SK-N-SH (cell line): ENCODE measurements around the gene TMCC2. TPM values are rescaled to one million over a fixed set of nuclear protein-coding genes. Genes with fewer than 3 reads are reported as not detected.

ENCODE experiments used
- EP300 ChIP-seq, 2 experiments: IDR thresholded peaks; 2 replicates each; pipeline versions ENCODE4 v1.4.0 to v1.6.1; 2012; ENCODE audit warnings: borderline replicate concordance in 1 of 2, low read depth in 1 of 2, low read length in 1 of 2
- EZH2phosphoT487 ChIP-seq: fragments of 200-600 bp; sonication (generic); IDR thresholded peaks from 2 replicates; pipeline ENCODE4 v1.6.1; 2017; ENCODE audit warnings: low read depth, mixed run types, mild to moderate bottlenecking, antibody characterized with exemption, moderate library complexity, borderline replicate concordance
- FOXJ3 ChIP-seq: sonication (generic); formaldehyde crosslinking; IDR thresholded peaks from 2 replicates; pipeline ENCODE4 v1.5.1; 2020; ENCODE audit warnings: mild to moderate bottlenecking, missing genetic modification reagents
- JUND ChIP-seq: IDR thresholded peaks from 2 replicates; pipeline ENCODE4 v1.4.0; 2012
- NFIC ChIP-seq: IDR thresholded peaks from 2 replicates; pipeline ENCODE4 v1.4.0; 2012; ENCODE audit warnings: borderline replicate concordance
- RCOR1 ChIP-seq: fragments of 150-350 bp; IDR thresholded peaks from 2 replicates; pipeline ENCODE4 v1.6.1; 2017; ENCODE audit warnings: antibody characterized with exemption, low read length
- RXRA ChIP-seq: IDR thresholded peaks from 2 replicates; pipeline ENCODE4 v1.4.0; 2012; ENCODE audit warnings: low read depth, mild to moderate bottlenecking, borderline replicate concordance
- YY1 ChIP-seq: IDR thresholded peaks from 2 replicates; pipeline ENCODE4 v1.4.0; 2012; ENCODE audit warnings: low read depth, mild to moderate bottlenecking
- polyA plus RNA-seq, 3 experiments: library from polyadenylated mRNA; depleted of rRNA; stranded (reverse); fragments of >200 nt; gene quantifications; 2 replicates each; pipeline ENCODE4 v1.2.3, GENCODE V29; 2012
- TF ChIP-seq, protein P1 (sequence below): IDR thresholded peaks from 2 replicates; pipeline ENCODE4 v1.6.1; 2012; ENCODE audit warnings: mild to moderate bottlenecking, low read depth, low read length, moderate library complexity
- TF ChIP-seq, protein P2 (sequence below): fragments of 150-350 bp; IDR thresholded peaks from 2 replicates; pipeline ENCODE4 v1.6.1; 2016; ENCODE audit warnings: mild to moderate bottlenecking, low read depth, low read length
- TF ChIP-seq, protein P3 (sequence below): fragments of 150-350 bp; IDR thresholded peaks from 2 replicates; pipeline ENCODE4 v1.6.1; 2017; ENCODE audit warnings: antibody characterized with exemption, low read length, low read depth, borderline replicate concordance
- TF ChIP-seq, protein P4 (sequence below): fragments of 200-600 bp; sonication (generic); IDR thresholded peaks from 2 replicates; pipeline ENCODE4 v1.6.1; 2017; ENCODE audit warnings: antibody characterized with exemption, mild to moderate bottlenecking, moderate library complexity

Gene TMCC2
- polyA plus RNA-seq, 1 of the 3 experiments (the other 2 are of a cell fraction): 6.0 TPM

DNA sequence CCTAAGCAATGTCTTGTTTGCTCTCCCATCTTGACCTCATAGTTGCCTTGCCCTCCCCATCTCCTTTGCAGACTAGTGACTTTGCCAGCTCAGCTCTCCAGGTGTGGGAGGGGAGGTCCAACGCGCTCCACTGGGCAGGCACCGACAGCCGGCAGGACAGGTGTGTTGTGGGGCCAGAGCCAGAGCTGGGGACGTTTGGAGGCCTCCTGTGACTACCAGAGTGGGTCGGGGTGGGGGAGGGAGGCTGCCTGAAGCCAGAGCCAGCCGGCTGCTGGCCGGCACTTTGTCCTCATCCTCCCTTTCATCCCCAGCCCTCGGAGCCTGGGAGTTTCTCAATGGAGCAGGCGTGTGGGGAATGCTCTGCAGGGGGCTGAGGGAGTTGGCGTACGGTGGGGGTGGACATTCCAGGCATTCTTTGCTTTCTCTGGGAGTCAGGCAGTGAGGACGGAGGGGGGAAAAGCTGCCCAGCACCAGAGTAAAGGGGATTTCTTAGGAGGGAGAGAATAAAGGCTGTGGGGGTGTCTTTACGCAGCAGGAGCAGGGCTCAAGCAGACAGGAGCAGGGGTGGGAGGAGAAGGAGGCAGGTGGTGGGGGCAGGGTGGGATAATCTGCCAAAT is 73.6 kb downstream of the TMCC2 start (continued):
- TF ChIP-seq, protein P1, sequence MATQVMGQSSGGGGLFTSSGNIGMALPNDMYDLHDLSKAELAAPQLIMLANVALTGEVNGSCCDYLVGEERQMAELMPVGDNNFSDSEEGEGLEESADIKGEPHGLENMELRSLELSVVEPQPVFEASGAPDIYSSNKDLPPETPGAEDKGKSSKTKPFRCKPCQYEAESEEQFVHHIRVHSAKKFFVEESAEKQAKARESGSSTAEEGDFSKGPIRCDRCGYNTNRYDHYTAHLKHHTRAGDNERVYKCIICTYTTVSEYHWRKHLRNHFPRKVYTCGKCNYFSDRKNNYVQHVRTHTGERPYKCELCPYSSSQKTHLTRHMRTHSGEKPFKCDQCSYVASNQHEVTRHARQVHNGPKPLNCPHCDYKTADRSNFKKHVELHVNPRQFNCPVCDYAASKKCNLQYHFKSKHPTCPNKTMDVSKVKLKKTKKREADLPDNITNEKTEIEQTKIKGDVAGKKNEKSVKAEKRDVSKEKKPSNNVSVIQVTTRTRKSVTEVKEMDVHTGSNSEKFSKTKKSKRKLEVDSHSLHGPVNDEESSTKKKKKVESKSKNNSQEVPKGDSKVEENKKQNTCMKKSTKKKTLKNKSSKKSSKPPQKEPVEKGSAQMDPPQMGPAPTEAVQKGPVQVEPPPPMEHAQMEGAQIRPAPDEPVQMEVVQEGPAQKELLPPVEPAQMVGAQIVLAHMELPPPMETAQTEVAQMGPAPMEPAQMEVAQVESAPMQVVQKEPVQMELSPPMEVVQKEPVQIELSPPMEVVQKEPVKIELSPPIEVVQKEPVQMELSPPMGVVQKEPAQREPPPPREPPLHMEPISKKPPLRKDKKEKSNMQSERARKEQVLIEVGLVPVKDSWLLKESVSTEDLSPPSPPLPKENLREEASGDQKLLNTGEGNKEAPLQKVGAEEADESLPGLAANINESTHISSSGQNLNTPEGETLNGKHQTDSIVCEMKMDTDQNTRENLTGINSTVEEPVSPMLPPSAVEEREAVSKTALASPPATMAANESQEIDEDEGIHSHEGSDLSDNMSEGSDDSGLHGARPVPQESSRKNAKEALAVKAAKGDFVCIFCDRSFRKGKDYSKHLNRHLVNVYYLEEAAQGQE: 0 out of 2 replicates have a peak, but pooled peaks have one; percentile 53
- no peak; the same call in 1 of the 2 replicates for TF ChIP-seq YY1
- TF ChIP-seq JUND: peak; percentile 75
- peak; percentile 82 for TF ChIP-seq NFIC
- TF ChIP-seq, protein P2, sequence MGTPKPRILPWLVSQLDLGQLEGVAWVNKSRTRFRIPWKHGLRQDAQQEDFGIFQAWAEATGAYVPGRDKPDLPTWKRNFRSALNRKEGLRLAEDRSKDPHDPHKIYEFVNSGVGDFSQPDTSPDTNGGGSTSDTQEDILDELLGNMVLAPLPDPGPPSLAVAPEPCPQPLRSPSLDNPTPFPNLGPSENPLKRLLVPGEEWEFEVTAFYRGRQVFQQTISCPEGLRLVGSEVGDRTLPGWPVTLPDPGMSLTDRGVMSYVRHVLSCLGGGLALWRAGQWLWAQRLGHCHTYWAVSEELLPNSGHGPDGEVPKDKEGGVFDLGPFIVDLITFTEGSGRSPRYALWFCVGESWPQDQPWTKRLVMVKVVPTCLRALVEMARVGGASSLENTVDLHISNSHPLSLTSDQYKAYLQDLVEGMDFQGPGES: no peak
- TF ChIP-seq FOXJ3 (CRISPR knock-in tag): no peak
- no peak for TF ChIP-seq RCOR1
- peak; percentile 86; the same call in 1 of the 2 replicates for TF ChIP-seq RXRA
- TF ChIP-seq EP300 (IDR thresholded peaks at IDR 0.05; ENCODE audit: borderline replicate concordance in 1 of 2, low read depth in 1 of 2, low read length in 1 of 2): peak; percentile 20 to 94; a peak in 3 of 4 replicates
- TF ChIP-seq EZH2phosphoT487: no peak
- TF ChIP-seq, protein P3, sequence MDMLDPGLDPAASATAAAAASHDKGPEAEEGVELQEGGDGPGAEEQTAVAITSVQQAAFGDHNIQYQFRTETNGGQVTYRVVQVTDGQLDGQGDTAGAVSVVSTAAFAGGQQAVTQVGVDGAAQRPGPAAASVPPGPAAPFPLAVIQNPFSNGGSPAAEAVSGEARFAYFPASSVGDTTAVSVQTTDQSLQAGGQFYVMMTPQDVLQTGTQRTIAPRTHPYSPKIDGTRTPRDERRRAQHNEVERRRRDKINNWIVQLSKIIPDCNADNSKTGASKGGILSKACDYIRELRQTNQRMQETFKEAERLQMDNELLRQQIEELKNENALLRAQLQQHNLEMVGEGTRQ: no peak
- TF ChIP-seq, protein P4, sequence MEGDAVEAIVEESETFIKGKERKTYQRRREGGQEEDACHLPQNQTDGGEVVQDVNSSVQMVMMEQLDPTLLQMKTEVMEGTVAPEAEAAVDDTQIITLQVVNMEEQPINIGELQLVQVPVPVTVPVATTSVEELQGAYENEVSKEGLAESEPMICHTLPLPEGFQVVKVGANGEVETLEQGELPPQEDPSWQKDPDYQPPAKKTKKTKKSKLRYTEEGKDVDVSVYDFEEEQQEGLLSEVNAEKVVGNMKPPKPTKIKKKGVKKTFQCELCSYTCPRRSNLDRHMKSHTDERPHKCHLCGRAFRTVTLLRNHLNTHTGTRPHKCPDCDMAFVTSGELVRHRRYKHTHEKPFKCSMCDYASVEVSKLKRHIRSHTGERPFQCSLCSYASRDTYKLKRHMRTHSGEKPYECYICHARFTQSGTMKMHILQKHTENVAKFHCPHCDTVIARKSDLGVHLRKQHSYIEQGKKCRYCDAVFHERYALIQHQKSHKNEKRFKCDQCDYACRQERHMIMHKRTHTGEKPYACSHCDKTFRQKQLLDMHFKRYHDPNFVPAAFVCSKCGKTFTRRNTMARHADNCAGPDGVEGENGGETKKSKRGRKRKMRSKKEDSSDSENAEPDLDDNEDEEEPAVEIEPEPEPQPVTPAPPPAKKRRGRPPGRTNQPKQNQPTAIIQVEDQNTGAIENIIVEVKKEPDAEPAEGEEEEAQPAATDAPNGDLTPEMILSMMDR: no peak
